NCI-H2227 treated with DMSO at 0.1 percent for 48 hours (cell line): ENCODE results near the gene OVCA2.

Experiments used
- DNase-seq: peaks from one replicate; lab custom pipeline; 2025; lab: John Stamatoyannopoulos, UW

Gene OVCA2

GRCh38 chr17:2086306-2086705 is 44.5 kb downstream of the OVCA2 start:
- DNase-seq = no peak

- no peak for DNase-seq
Observed at GRCh38 chr17:2087597-2088211, 45.9 kb downstream of the OVCA2 start.

- no peak for DNase-seq
Observed at GRCh38 chr17:2089021-2089422, 47.2 kb downstream of the OVCA2 start.

GRCh38 chr17:2090210-2090641 is 48.4 kb downstream of the OVCA2 start:
- no peak for DNase-seq

GRCh38 chr17:2090804-2091534 is 49.1 kb downstream of the OVCA2 start:
- DNase-seq = no peak

- no peak for DNase-seq
Observed at GRCh38 chr17:2092253-2092652, 50.4 kb downstream of the OVCA2 start.
